Hepatocyte (in vitro differentiated cells): ENCODE data around the gene SHROOM2. TPM values are rescaled to one million over a fixed set of nuclear protein-coding genes. Genes with fewer than 3 reads are reported as not detected.

Source experiments
- polyA plus RNA-seq: library from polyadenylated mRNA; unstranded; fragments of >200 nt; fragmentation: Nextera tagmentation; extraction: Ambion mirVana; gene quantifications from 2 replicates; pipeline ENCODE4 v1.2.1, GENCODE V29; 2016
- small RNA-seq: library from RNA; depleted of rRNA; stranded (forward); fragments of <200 nt; gene quantifications from one replicate; pipeline ENCODE3, GENCODE V24; 2014
- total RNA-seq: library from RNA; depleted of rRNA; stranded (reverse); fragments of >200 nt; gene quantifications from 2 replicates; pipeline ENCODE4 v1.2.3, GENCODE V29; 2014

SHROOM2 gene
- total and polyA plus RNA-seq, 2 experiments from 2014 or later = 6.9 to 8.5 TPM

Small RNA genes within 50 kb of the gene (small RNA-seq; reads per million reads assigned to genes)
- not detected for gene RF00019

Other genes with a start within 250 kb of the SHROOM2 start
- gene GPR143, start 20.6 kb upstream of the SHROOM2 start, total RNA-seq = 3.0 and 3.2 TPM in 2 replicates
- gene GPR143, start 20.6 kb upstream of the SHROOM2 start, polyA plus RNA-seq = 9.4 and 9.8 TPM in 2 replicates
- gene CLDN34, start 180.9 kb downstream of the SHROOM2 start, total RNA-seq = 0.16 TPM in 1 of 2 replicates, not detected in the other
- gene CLDN34, start 180.9 kb downstream of the SHROOM2 start, polyA plus RNA-seq = not detected in 2 replicates